GM12875 (cell line): ENCODE results near the gene PLXNA4.

Source experiments
- H3K4me3 ChIP-seq: one replicate; pipeline ENCODE4 v1.5.1; 2011; ENCODE audit warnings: low read depth, low read length, control low read depth
- CTCF ChIP-seq: IDR thresholded peaks from 2 replicates; pipeline ENCODE4 v1.5.1; 2011; ENCODE audit warnings: low read depth, mild to moderate bottlenecking, control low read depth, inconsistent platforms, low read length, moderate library complexity, borderline replicate concordance; ENCODE audit not compliant: insufficient read depth

PLXNA4 gene

GRCh38 chr7:132154248-132154647 is 422.0 kb downstream of the PLXNA4 start:
- no peak overlapping the region for H3K4me3 ChIP-seq
- no peak for TF ChIP-seq CTCF

GRCh38 chr7:132152131-132152889 is 424.0 kb downstream of the PLXNA4 start:
- no peak for TF ChIP-seq CTCF
- no peak overlapping the region for H3K4me3 ChIP-seq

GRCh38 chr7:132150711-132151110 is 425.6 kb downstream of the PLXNA4 start:
- H3K4me3 ChIP-seq = no peak overlapping the region
- no peak for TF ChIP-seq CTCF

GRCh38 chr7:132149436-132150304 is 426.6 kb downstream of the PLXNA4 start:
- H3K4me3 ChIP-seq = no peak overlapping the region
- no peak for TF ChIP-seq CTCF

GRCh38 chr7:132148876-132149275 is 427.4 kb downstream of the PLXNA4 start:
- TF ChIP-seq CTCF = no peak
- H3K4me3 ChIP-seq = no peak overlapping the region

GRCh38 chr7:132145466-132145865 is 430.8 kb downstream of the PLXNA4 start:
- no peak overlapping the region for H3K4me3 ChIP-seq
- no peak for TF ChIP-seq CTCF
